ENCODE measurements around the gene SASS6.

Gene SASS6

DNA sequence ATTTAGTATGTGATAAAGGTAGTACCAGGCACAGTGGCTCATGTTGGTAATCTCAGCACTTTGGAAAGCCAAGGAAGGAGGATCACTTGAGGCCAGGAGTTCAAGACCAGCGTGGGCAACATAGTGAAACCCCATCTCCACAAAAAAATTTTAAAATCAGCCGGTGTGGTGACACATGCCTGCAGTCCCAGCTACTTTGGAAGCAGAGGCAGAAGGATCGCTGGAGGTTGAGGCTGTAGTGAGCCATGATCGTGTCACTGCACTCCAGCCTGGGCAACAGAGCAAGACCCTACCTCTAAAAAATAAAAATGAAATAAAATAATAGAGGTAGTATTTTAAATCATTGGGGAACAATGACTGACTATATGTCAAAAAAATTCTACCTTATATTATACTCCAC lies 17.2 kb downstream of the SASS6 start:
- TF ChIP-seq CEBPB (IDR thresholded peaks at IDR 0.05), result no peak
- TF ChIP-seq TCF12 (IDR thresholded peaks at IDR 0.05; ENCODE audit: low read depth), result no peak
- TF ChIP-seq YY1 (IDR thresholded peaks at IDR 0.05; ENCODE audit: low read depth), result no peak
- TF ChIP-seq, protein P1, sequence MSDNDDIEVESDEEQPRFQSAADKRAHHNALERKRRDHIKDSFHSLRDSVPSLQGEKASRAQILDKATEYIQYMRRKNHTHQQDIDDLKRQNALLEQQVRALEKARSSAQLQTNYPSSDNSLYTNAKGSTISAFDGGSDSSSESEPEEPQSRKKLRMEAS (IDR thresholded peaks at IDR 0.05), result no peak
- TF ChIP-seq RAD21 (IDR thresholded peaks at IDR 0.05; ENCODE audit: low read depth), result no peak
- no peak for TF ChIP-seq ZBTB7A (IDR thresholded peaks at IDR 0.05; ENCODE audit: low read depth)
- no peak for TF ChIP-seq CREB1 (IDR thresholded peaks at IDR 0.05; ENCODE audit: low read depth)
- TF ChIP-seq EGR1 (IDR thresholded peaks at IDR 0.05), result no peak
- no peak for TF ChIP-seq NFIC (IDR thresholded peaks at IDR 0.05)
- TF ChIP-seq TEAD4 (IDR thresholded peaks at IDR 0.05), result no peak
- no peak for TF ChIP-seq TAF1 (IDR thresholded peaks at IDR 0.05; ENCODE audit: low read depth)
- no peak for TF ChIP-seq EP300 (IDR thresholded peaks at IDR 0.05; ENCODE audit: borderline replicate concordance)
- TF ChIP-seq, protein P2, sequence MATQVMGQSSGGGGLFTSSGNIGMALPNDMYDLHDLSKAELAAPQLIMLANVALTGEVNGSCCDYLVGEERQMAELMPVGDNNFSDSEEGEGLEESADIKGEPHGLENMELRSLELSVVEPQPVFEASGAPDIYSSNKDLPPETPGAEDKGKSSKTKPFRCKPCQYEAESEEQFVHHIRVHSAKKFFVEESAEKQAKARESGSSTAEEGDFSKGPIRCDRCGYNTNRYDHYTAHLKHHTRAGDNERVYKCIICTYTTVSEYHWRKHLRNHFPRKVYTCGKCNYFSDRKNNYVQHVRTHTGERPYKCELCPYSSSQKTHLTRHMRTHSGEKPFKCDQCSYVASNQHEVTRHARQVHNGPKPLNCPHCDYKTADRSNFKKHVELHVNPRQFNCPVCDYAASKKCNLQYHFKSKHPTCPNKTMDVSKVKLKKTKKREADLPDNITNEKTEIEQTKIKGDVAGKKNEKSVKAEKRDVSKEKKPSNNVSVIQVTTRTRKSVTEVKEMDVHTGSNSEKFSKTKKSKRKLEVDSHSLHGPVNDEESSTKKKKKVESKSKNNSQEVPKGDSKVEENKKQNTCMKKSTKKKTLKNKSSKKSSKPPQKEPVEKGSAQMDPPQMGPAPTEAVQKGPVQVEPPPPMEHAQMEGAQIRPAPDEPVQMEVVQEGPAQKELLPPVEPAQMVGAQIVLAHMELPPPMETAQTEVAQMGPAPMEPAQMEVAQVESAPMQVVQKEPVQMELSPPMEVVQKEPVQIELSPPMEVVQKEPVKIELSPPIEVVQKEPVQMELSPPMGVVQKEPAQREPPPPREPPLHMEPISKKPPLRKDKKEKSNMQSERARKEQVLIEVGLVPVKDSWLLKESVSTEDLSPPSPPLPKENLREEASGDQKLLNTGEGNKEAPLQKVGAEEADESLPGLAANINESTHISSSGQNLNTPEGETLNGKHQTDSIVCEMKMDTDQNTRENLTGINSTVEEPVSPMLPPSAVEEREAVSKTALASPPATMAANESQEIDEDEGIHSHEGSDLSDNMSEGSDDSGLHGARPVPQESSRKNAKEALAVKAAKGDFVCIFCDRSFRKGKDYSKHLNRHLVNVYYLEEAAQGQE (IDR thresholded peaks at IDR 0.05; ENCODE audit: low read depth), result no peak
- TF ChIP-seq, protein P3, sequence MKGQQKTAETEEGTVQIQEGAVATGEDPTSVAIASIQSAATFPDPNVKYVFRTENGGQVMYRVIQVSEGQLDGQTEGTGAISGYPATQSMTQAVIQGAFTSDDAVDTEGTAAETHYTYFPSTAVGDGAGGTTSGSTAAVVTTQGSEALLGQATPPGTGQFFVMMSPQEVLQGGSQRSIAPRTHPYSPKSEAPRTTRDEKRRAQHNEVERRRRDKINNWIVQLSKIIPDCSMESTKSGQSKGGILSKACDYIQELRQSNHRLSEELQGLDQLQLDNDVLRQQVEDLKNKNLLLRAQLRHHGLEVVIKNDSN (IDR thresholded peaks at IDR 0.05), result no peak
- no peak for TF ChIP-seq FOXM1 (IDR thresholded peaks at IDR 0.05; ENCODE audit: borderline replicate concordance, low read depth)

DNA sequence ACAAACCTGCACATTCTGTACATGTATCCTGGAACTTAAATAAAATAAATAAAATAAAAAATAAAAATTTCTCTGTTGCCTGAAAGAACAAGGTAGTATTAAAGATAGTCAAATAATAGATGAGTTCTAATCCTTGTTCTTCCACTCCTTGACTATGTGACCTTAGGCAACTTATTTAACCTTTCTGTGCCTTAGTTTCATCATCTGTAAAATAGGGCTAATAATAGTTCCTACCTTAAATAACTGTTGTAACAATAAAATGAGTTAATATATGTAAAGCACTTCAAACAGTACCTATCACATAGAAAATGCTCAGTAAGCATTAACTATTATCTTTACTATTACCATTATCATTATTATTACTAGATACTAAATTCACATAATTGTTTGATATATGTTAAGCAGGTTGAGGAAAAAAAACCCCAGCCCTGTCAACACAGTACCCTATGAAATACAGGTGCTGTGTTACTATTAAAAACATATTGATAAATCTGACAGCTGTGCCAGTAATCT lies 23.1 kb downstream of the SASS6 start:
- TF ChIP-seq, protein P3 (IDR thresholded peaks at IDR 0.05), result no peak
- no peak for TF ChIP-seq CREB1 (IDR thresholded peaks at IDR 0.05; ENCODE audit: low read depth)
- TF ChIP-seq RAD21 (IDR thresholded peaks at IDR 0.05; ENCODE audit: low read depth), result no peak
- TF ChIP-seq NFIC (IDR thresholded peaks at IDR 0.05), result no peak
- no peak for TF ChIP-seq YY1 (IDR thresholded peaks at IDR 0.05; ENCODE audit: low read depth)
- TF ChIP-seq EGR1 (IDR thresholded peaks at IDR 0.05), result no peak
- no peak for TF ChIP-seq FOXM1 (IDR thresholded peaks at IDR 0.05; ENCODE audit: borderline replicate concordance, low read depth)
- no peak for TF ChIP-seq ZBTB7A (IDR thresholded peaks at IDR 0.05; ENCODE audit: low read depth)

DNA sequence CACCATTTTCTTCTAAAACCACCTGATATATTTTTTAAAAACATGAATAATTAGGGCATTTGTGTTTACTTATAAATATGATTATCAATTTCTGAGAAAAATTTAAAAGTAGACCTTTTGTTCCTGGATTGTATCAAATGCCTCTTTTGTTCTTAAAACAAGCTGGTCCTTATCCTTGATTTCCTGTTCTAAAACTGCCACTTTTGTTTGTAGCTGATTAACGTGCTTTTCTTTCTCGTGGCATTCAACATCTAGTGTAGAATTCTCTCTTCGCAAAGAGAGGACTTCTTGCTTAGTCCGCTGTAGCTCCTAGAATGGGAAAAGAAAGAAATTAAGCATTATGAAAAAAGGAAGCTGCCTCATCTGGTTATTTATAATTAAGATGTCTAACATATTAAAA lies 25.0 kb downstream of the SASS6 start:
- TF ChIP-seq TAF1 (IDR thresholded peaks at IDR 0.05; ENCODE audit: low read depth) (no peak), TCF12 (IDR thresholded peaks at IDR 0.05; ENCODE audit: low read depth) (no peak), FOXM1 (IDR thresholded peaks at IDR 0.05; ENCODE audit: borderline replicate concordance, low read depth) (no peak), EGR1 (IDR thresholded peaks at IDR 0.05) (no peak), YY1 (IDR thresholded peaks at IDR 0.05; ENCODE audit: low read depth) (no peak), EP300 (IDR thresholded peaks at IDR 0.05; ENCODE audit: borderline replicate concordance) (no peak), CEBPB (IDR thresholded peaks at IDR 0.05) (no peak), NFIC (IDR thresholded peaks at IDR 0.05) (no peak), RAD21 (IDR thresholded peaks at IDR 0.05; ENCODE audit: low read depth) (no peak), TEAD4 (IDR thresholded peaks at IDR 0.05) (no peak), CREB1 (IDR thresholded peaks at IDR 0.05; ENCODE audit: low read depth) (no peak)
- TF ChIP-seq, protein P1 (IDR thresholded peaks at IDR 0.05), result no peak
- TF ChIP-seq, protein P2 (IDR thresholded peaks at IDR 0.05; ENCODE audit: low read depth), result no peak
- TF ChIP-seq, protein P3 (IDR thresholded peaks at IDR 0.05), result no peak

DNA sequence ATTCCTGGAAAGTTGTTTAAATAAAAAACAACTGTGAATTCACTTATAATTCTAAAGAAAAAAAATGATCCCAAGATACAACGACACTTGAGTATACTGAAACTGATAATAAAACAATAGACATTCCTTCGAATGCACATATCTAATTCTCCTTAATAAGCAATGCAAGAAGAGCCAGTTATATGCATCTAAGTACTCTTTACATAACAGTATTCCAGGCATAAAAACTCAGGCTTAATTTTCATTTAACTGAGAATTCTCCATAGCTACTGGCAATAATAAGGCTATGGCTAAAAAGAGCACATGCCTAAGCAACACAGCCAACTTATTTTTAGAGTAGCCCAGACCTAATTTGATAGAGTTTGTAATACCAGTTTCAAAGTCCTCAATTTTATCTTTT lies 31.2 kb downstream of the SASS6 start:
- TF ChIP-seq, protein P2 (IDR thresholded peaks at IDR 0.05; ENCODE audit: low read depth), result no peak
- TF ChIP-seq TEAD4 (IDR thresholded peaks at IDR 0.05) (no peak), ZBTB7A (IDR thresholded peaks at IDR 0.05; ENCODE audit: low read depth) (no peak), EGR1 (IDR thresholded peaks at IDR 0.05) (no peak), NFIC (IDR thresholded peaks at IDR 0.05) (no peak), FOXM1 (IDR thresholded peaks at IDR 0.05; ENCODE audit: borderline replicate concordance, low read depth) (no peak)
- TF ChIP-seq, protein P1 (IDR thresholded peaks at IDR 0.05), result no peak
